ENCODE measurements around the gene UST.

Gene UST

GRCh38 chr6:148883270-148883669 is 136.4 kb downstream of the UST start:
- Histone ChIP-seq H3K36me3 (ENCODE audit: insufficient read depth) (no peaks in the 10 kb centered on the region), H3K9ac (no peak overlapping the region), H3K4me2 (no peak overlapping the region), H2AFZ (ENCODE audit: low read depth) (no peak overlapping the region), H3K4me3 (IDR thresholded peaks at IDR 0.05; ENCODE audit: insufficient read depth, low read depth, low read length) (no peak overlapping the region), H3K79me2 (ENCODE audit: insufficient read depth, low read depth) (no peaks in the 10 kb centered on the region), H4K20me1 (ENCODE audit: insufficient read depth) (no peaks in the 10 kb centered on the region), H3K27ac (no peak overlapping the region), H3K4me1 (ENCODE audit: low read depth, poor library complexity, severe bottlenecking) (no peaks in the 10 kb centered on the region), H3K27me3 (ENCODE audit: insufficient read depth, low read depth) (no peaks in the 10 kb centered on the region)
- no peak for TF ChIP-seq CTCF (conservative IDR thresholded peaks at IDR 0.05; ENCODE audit: low read depth, low read length)

GRCh38 chr6:148884461-148884860 is 137.6 kb downstream of the UST start:
- Histone ChIP-seq H3K4me3 (IDR thresholded peaks at IDR 0.05; ENCODE audit: insufficient read depth, low read depth, low read length) (no peak overlapping the region), H4K20me1 (ENCODE audit: insufficient read depth) (no peaks in the 10 kb centered on the region), H3K4me1 (ENCODE audit: low read depth, poor library complexity, severe bottlenecking) (no peaks in the 10 kb centered on the region), H3K9ac (no peak overlapping the region), H3K4me2 (no peak overlapping the region), H3K36me3 (ENCODE audit: insufficient read depth) (no peaks in the 10 kb centered on the region), H3K27ac (no peak overlapping the region), H3K27me3 (ENCODE audit: insufficient read depth, low read depth) (no peaks in the 10 kb centered on the region), H3K79me2 (ENCODE audit: insufficient read depth, low read depth) (no peaks in the 10 kb centered on the region), H2AFZ (ENCODE audit: low read depth) (no peak overlapping the region)
- no peak for TF ChIP-seq CTCF (conservative IDR thresholded peaks at IDR 0.05; ENCODE audit: low read depth, low read length)

- TF ChIP-seq CTCF (conservative IDR thresholded peaks at IDR 0.05; ENCODE audit: low read depth, low read length), result no peak
- H3K79me2 ChIP-seq (ENCODE audit: insufficient read depth, low read depth), result no peaks in the 10 kb centered on the region
- H2AFZ ChIP-seq (ENCODE audit: low read depth), result no peak overlapping the region
- H3K27ac ChIP-seq, result no peak overlapping the region
- H3K4me1 ChIP-seq (ENCODE audit: low read depth, poor library complexity, severe bottlenecking), result no peaks in the 10 kb centered on the region
- H3K27me3 ChIP-seq (ENCODE audit: insufficient read depth, low read depth), result no peaks in the 10 kb centered on the region
- no peak overlapping the region for H3K4me2 ChIP-seq
- H3K9ac ChIP-seq, result no peak overlapping the region
- no peak overlapping the region for H3K4me3 ChIP-seq (IDR thresholded peaks at IDR 0.05; ENCODE audit: insufficient read depth, low read depth, low read length)
- no peaks in the 10 kb centered on the region for H3K36me3 ChIP-seq (ENCODE audit: insufficient read depth)
- H4K20me1 ChIP-seq (ENCODE audit: insufficient read depth), result no peaks in the 10 kb centered on the region
Observed at GRCh38 chr6:148885136-148885865, 138.5 kb downstream of the UST start.

- no peak overlapping the region for H3K4me3 ChIP-seq (IDR thresholded peaks at IDR 0.05; ENCODE audit: insufficient read depth, low read depth, low read length)
- H3K4me1 ChIP-seq (ENCODE audit: low read depth, poor library complexity, severe bottlenecking), result no peaks in the 10 kb centered on the region
- no peaks in the 10 kb centered on the region for H4K20me1 ChIP-seq (ENCODE audit: insufficient read depth)
- TF ChIP-seq CTCF (conservative IDR thresholded peaks at IDR 0.05; ENCODE audit: low read depth, low read length), result no peak
- H3K4me2 ChIP-seq, result no peak overlapping the region
- H3K79me2 ChIP-seq (ENCODE audit: insufficient read depth, low read depth), result no peaks in the 10 kb centered on the region
- H3K36me3 ChIP-seq (ENCODE audit: insufficient read depth), result no peaks in the 10 kb centered on the region
- H2AFZ ChIP-seq (ENCODE audit: low read depth), result no peak overlapping the region
- no peak overlapping the region for H3K27ac ChIP-seq
- no peaks in the 10 kb centered on the region for H3K27me3 ChIP-seq (ENCODE audit: insufficient read depth, low read depth)
- H3K9ac ChIP-seq, result no peak overlapping the region
Observed at GRCh38 chr6:148885925-148886845, 139.4 kb downstream of the UST start.

All from KMS-11 (cell line).